K562 (cell line): ENCODE results near the gene CCND3. TPM values are rescaled to one million over a fixed set of nuclear protein-coding genes. Genes with fewer than 3 reads are reported as not detected.

Source experiments
- BCLAF1 ChIP-seq, 2 experiments: fragments of 450-650 bp in 1 of 2; IDR thresholded peaks; 2 replicates each; pipeline ENCODE4 v1.6.1; 2011 to 2017; ENCODE audit warnings: low read depth in 2 of 2, antibody characterized with exemption in 1 of 2, borderline replicate concordance in 1 of 2, low read length in 1 of 2, mild to moderate bottlenecking in 1 of 2, mixed read lengths in 1 of 2; ENCODE audit not compliant: control insufficient read depth in 1 of 2
- ETS2 ChIP-seq: IDR thresholded peaks from 2 replicates; pipeline ENCODE4 v1.6.1; 2016; ENCODE audit warnings: borderline replicate concordance, missing genetic modification characterization, mild to moderate bottlenecking, moderate library complexity, missing compliant biosample characterization; ENCODE audit not compliant: poor library complexity, severe bottlenecking
- GABPB2 ChIP-seq: fragments of 250-450 bp; sonication (Bioruptor Pico); conservative IDR thresholded peaks from 2 replicates; pipeline ENCODE4 v1.5.1; 2021; ENCODE audit warnings: mild to moderate bottlenecking
- HDAC2 ChIP-seq: fragments of 450-650 bp; IDR thresholded peaks from 2 replicates; pipeline ENCODE4 v1.6.1; 2016; ENCODE audit warnings: mild to moderate bottlenecking
- KAT2B ChIP-seq: IDR thresholded peaks from one replicate; pipeline ENCODE4 v1.6.1; 2012; ENCODE audit warnings: low read depth, mild to moderate bottlenecking, control low read depth, inconsistent platforms, low read length, moderate library complexity
- KDM2B ChIP-seq: fragments of 250-450 bp; sonication (Bioruptor Pico); IDR thresholded peaks from 2 replicates; pipeline ENCODE4 v1.8.0; 2021; ENCODE audit warnings: mild to moderate bottlenecking, moderate library complexity
- NONO ChIP-seq, 2 experiments: fragments of 200-400 bp in 1 of 2; fragments of 450-650 bp in 1 of 2; formaldehyde crosslinking in 1 of 2; IDR thresholded peaks; 2 replicates each; pipeline ENCODE4 v1.6.1; 2017; ENCODE audit warnings: low read depth in 2 of 2, mild to moderate bottlenecking in 2 of 2, moderate library complexity in 2 of 2, low read length in 1 of 2
- NR1H2 ChIP-seq: sonication (generic); formaldehyde crosslinking; IDR thresholded peaks from 2 replicates; pipeline ENCODE4 v1.4.0; 2020; ENCODE audit warnings: mild to moderate bottlenecking, missing genetic modification reagents
- PKNOX1 ChIP-seq: fragments of 450-650 bp; IDR thresholded peaks from 2 replicates; pipeline ENCODE4 v1.6.1; 2016
- PTRF ChIP-seq: fragments of 450-650 bp; IDR thresholded peaks from 2 replicates; pipeline ENCODE4 v1.6.1; 2016; ENCODE audit warnings: mild to moderate bottlenecking, missing genetic modification characterization, missing compliant biosample characterization
- SIRT6 ChIP-seq: IDR thresholded peaks from one replicate; pipeline ENCODE4 v1.6.1; 2012; ENCODE audit warnings: low read depth, mild to moderate bottlenecking, control low read depth, inconsistent platforms, low read length, moderate library complexity
- SMARCB1 ChIP-seq: IDR thresholded peaks from 2 replicates; pipeline ENCODE4 v1.6.1; 2011; ENCODE audit warnings: improper control_type of control experiment, low read depth; ENCODE audit not compliant: insufficient read length
- USF1 ChIP-seq: sonication (generic); formaldehyde crosslinking; IDR thresholded peaks from 2 replicates; pipeline ENCODE4 v1.9.0; 2022; ENCODE audit warnings: mild to moderate bottlenecking, missing genetic modification reagents
- ZNF444 ChIP-seq: fragments of 250-450 bp; sonication (Bioruptor Pico); IDR thresholded peaks from 2 replicates; pipeline ENCODE4 v1.4.0; 2020; ENCODE audit warnings: mild to moderate bottlenecking, moderate library complexity
- ZNF695 ChIP-seq: fragments of 450-650 bp; formaldehyde crosslinking; IDR thresholded peaks from 2 replicates; pipeline ENCODE4 v1.4.0; 2020; ENCODE audit warnings: mild to moderate bottlenecking, moderate library complexity
- ZNF764 ChIP-seq: fragments of 250-450 bp; sonication (Bioruptor Pico); IDR thresholded peaks from 2 replicates; pipeline ENCODE4 v1.4.0; 2020; ENCODE audit warnings: low read depth, mild to moderate bottlenecking, moderate library complexity
- polyA plus RNA-seq, 8 experiments: library from polyadenylated mRNA; depleted of rRNA in 4 of 8; stranded (reverse) in 5 of 8; unstranded in 3 of 8; fragments of >200 nt; fragmentation: Nextera tagmentation in 2 of 8; fragmentation: Illumina TruSeq in 1 of 8; extraction: Ambion mirVana in 2 of 8; extraction: Trizol in 1 of 8; gene quantifications; 2 replicates each; pipeline versions ENCODE4 v1.2.1 to v1.2.3, GENCODE V29; 2011 to 2014; ENCODE audit warnings: inconsistent platforms in 1 of 8, missing spikeins in 1 of 8
- total RNA-seq, 7 experiments: library from RNA; depleted of rRNA in 6 of 7; stranded (reverse); fragments of >200 nt in 6 of 7; fragmentation: Illumina TruSeq in 2 of 7; extraction: Trizol in 2 of 7; gene quantifications; 2 replicates each; pipeline versions ENCODE4 v1.2.1 to v1.2.3, GENCODE V29; 2011 to 2021; ENCODE audit warnings: low replicate concordance in 1 of 7
- TF ChIP-seq, protein P1 (sequence below): fragments of 250-450 bp; sonication (Bioruptor Pico); IDR thresholded peaks from 2 replicates; pipeline ENCODE4 v1.4.0; 2020; ENCODE audit warnings: mild to moderate bottlenecking, moderate library complexity
- TF ChIP-seq, protein P2 (sequence below): fragments of 450-650 bp; conservative IDR thresholded peaks from 2 replicates; pipeline ENCODE4 v1.6.1; 2016; ENCODE audit warnings: missing genetic modification characterization, low read depth, mild to moderate bottlenecking, control low read depth, missing compliant biosample characterization

Gene CCND3
- total and polyA plus RNA-seq, 9 of the 15 experiments (the other 6 are each of a cell fraction or from before 2014, with no cell fraction given), result 21.5 to 204 (median 97.4) TPM

- TF ChIP-seq USF1 (CRISPR knock-in tag), result peak; percentile 57
- TF ChIP-seq, protein P1, sequence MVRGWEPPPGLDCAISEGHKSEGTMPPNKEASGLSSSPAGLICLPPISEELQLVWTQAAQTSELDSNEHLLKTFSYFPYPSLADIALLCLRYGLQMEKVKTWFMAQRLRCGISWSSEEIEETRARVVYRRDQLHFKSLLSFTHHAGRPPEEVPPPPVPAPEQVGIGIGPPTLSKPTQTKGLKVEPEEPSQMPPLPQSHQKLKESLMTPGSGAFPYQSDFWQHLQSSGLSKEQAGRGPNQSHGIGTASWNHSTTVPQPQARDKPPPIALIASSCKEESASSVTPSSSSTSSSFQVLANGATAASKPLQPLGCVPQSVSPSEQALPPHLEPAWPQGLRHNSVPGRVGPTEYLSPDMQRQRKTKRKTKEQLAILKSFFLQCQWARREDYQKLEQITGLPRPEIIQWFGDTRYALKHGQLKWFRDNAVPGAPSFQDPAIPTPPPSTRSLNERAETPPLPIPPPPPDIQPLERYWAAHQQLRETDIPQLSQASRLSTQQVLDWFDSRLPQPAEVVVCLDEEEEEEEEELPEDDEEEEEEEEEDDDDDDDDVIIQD (CRISPR knock-in tag), result no peak
- peak; percentile 92 for TF ChIP-seq HDAC2
- TF ChIP-seq SIRT6, result no peak
- TF ChIP-seq NR1H2 (CRISPR knock-in tag), result 0 out of 2 replicates have a peak, but pooled peaks have one; percentile 85
- TF ChIP-seq ZNF764 (CRISPR knock-in tag), result 0 out of 2 replicates have a peak, but pooled peaks have one; percentile 7
- TF ChIP-seq PKNOX1, result peak; percentile 86
- TF ChIP-seq ETS2 (tag), result no peak
- TF ChIP-seq SMARCB1, result no peak
- no peak for TF ChIP-seq GABPB2 (CRISPR knock-in tag)
- peak in 1 of 2 experiments; percentile 42; a peak in 1 of 4 replicates for TF ChIP-seq BCLAF1 (IDR thresholded peaks at IDR 0.05; ENCODE audit: borderline replicate concordance in 1 of 2, control insufficient read depth in 1 of 2, low read depth in 2 of 2, low read length in 1 of 2)
- TF ChIP-seq, protein P2, sequence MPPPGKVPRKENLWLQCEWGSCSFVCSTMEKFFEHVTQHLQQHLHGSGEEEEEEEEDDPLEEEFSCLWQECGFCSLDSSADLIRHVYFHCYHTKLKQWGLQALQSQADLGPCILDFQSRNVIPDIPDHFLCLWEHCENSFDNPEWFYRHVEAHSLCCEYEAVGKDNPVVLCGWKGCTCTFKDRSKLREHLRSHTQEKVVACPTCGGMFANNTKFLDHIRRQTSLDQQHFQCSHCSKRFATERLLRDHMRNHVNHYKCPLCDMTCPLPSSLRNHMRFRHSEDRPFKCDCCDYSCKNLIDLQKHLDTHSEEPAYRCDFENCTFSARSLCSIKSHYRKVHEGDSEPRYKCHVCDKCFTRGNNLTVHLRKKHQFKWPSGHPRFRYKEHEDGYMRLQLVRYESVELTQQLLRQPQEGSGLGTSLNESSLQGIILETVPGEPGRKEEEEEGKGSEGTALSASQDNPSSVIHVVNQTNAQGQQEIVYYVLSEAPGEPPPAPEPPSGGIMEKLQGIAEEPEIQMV (tag), result no peak
- no peak for TF ChIP-seq ZNF695 (CRISPR knock-in tag)
- TF ChIP-seq KDM2B (CRISPR knock-in tag), result no peak
- TF ChIP-seq ZNF444 (CRISPR knock-in tag), result no peak
- TF ChIP-seq KAT2B, result no peak
- TF ChIP-seq PTRF (tag), result no peak
- no peak for TF ChIP-seq NONO (IDR thresholded peaks at IDR 0.05; ENCODE audit: low read depth in 2 of 2, low read length in 1 of 2)
Measured at GRCh38 chr6:41920921-41921711, 20.5 kb downstream of the CCND3 start, which contains the start of the genes BYSL and MED20 (continued).
